Endothelial cell of umbilical vein (primary cell): ENCODE data around the gene VARS1. TPM values are rescaled to one million over a fixed set of nuclear protein-coding genes. Genes with fewer than 3 reads are reported as not detected.

ENCODE experiments used
- BruUV-seq: library from RNA; stranded (reverse); fragments of 400-500 nt; replicated peaks from 2 replicates; lab custom pipeline; 2021; lab: Mats Ljungman, UMichigan
- CTCF ChIA-PET: fragments of 300-600, 350-600 bp; sonication (Branson Sonifier 250); formaldehyde crosslinking; loops from one replicate; lab custom pipeline; 2021; ENCODE audit warnings: antibody characterized with exemption, inconsistent platforms; lab: Charles Lee
- POLR2A ChIA-PET: fragments of 300-600, 350-600 bp; sonication (Branson Sonifier 250); formaldehyde crosslinking; loops from one replicate; lab custom pipeline; 2021; ENCODE audit warnings: antibody characterized with exemption, inconsistent platforms; lab: Charles Lee
- DNase-seq: peaks from one replicate; pipeline ENCODE4 v3.0.0-alpha.2; 2011; ENCODE audit warnings: low read depth, low spot score
- FAIRE-seq: peaks from 2 replicates; lab custom pipeline; 2011; peaks lifted over from hg19 to GRCh38; lab: Jason Lieb, UNC
- H2AFZ ChIP-seq: 2 replicates; pipeline ENCODE4 v1.6.0; 2012; ENCODE audit warnings: low read depth, low read length, control low read depth, inconsistent platforms
- H3K27ac ChIP-seq: 2 replicates; pipeline ENCODE4 v1.5.1; 2011; ENCODE audit warnings: low read depth, mild to moderate bottlenecking, control low read depth, low read length, moderate library complexity; ENCODE audit not compliant: insufficient read depth
- H3K27me3 ChIP-seq, 2 experiments: 2 replicates each; pipeline versions ENCODE4 v1.6.0 to v1.6.1; 2011; ENCODE audit warnings: low read length in 2 of 2, mixed read lengths in 1 of 2; ENCODE audit not compliant: control insufficient read depth in 2 of 2, insufficient read depth in 2 of 2
- H3K36me3 ChIP-seq, 2 experiments: 2 replicates in 1 of 2; 3 replicates in 1 of 2; pipeline ENCODE4 v1.5.1; 2011; ENCODE audit warnings: low read length in 2 of 2, mild to moderate bottlenecking in 1 of 2, moderate library complexity in 1 of 2; ENCODE audit not compliant: control insufficient read depth in 2 of 2, insufficient read depth in 2 of 2; ENCODE audit errors: extremely low read depth in 1 of 2
- H3K4me1 ChIP-seq: 3 replicates; pipeline ENCODE4 v1.5.1; 2011; ENCODE audit warnings: mild to moderate bottlenecking, low read length; ENCODE audit not compliant: control insufficient read depth, insufficient read depth; ENCODE audit errors: extremely low read depth
- H3K4me2 ChIP-seq: 2 replicates; pipeline ENCODE4 v1.6.1; 2011; ENCODE audit warnings: low read length, control low read depth, mixed read lengths; ENCODE audit not compliant: insufficient read depth
- H3K4me3 ChIP-seq, 3 experiments: fragments of 200-600 bp in 1 of 3; sonication (generic), shearing (Covaris generic) in 1 of 3; replicated peaks in 1 of 3; 2 replicates each; pipeline ENCODE4 v1.5.1; 2011 to 2016; ENCODE audit warnings: control low read depth in 3 of 3, low read length in 3 of 3, mild to moderate bottlenecking in 2 of 3, inconsistent platforms in 1 of 3, low read depth in 1 of 3, moderate library complexity in 1 of 3; ENCODE audit not compliant: insufficient read depth in 1 of 3
- H3K79me2 ChIP-seq: 2 replicates; pipeline ENCODE4 v1.6.0; 2012; ENCODE audit warnings: low read length, inconsistent platforms; ENCODE audit not compliant: control insufficient read depth, insufficient read depth
- H3K9ac ChIP-seq: replicated peaks from 2 replicates; pipeline ENCODE3; 2011; ENCODE audit warnings: low read length, control low read depth; ENCODE audit not compliant: insufficient read depth; ENCODE audit errors: extremely low read depth
- H3K9me1 ChIP-seq: replicated peaks from 3 replicates; pipeline ENCODE4 v1.6.0; 2011; ENCODE audit warnings: mild to moderate bottlenecking, low read length; ENCODE audit not compliant: control insufficient read depth, insufficient read depth; ENCODE audit errors: extremely low read depth
- H3K9me3 ChIP-seq: replicated peaks from 2 replicates; pipeline ENCODE4 v1.5.1; 2012; ENCODE audit warnings: low read length, inconsistent platforms; ENCODE audit not compliant: control insufficient read depth, insufficient read depth
- H4K20me1 ChIP-seq: replicated peaks from 2 replicates; pipeline ENCODE3; 2011; ENCODE audit warnings: mild to moderate bottlenecking, low read length; ENCODE audit not compliant: control insufficient read depth, insufficient read depth; ENCODE audit errors: extremely low read depth
- EZH2 ChIP-seq: IDR thresholded peaks from 2 replicates; pipeline ENCODE4 v1.6.1; 2012; ENCODE audit warnings: borderline replicate concordance, low read depth, mild to moderate bottlenecking, moderate library complexity, low read length, inconsistent platforms; ENCODE audit not compliant: severe bottlenecking
- FOS ChIP-seq: IDR thresholded peaks from 2 replicates; pipeline ENCODE4 v1.6.1; 2011; ENCODE audit warnings: mild to moderate bottlenecking, low read length, moderate library complexity, borderline replicate concordance; ENCODE audit not compliant: insufficient read depth
- GATA2 ChIP-seq: IDR thresholded peaks from 2 replicates; pipeline ENCODE4 v1.7.0; 2011; ENCODE audit warnings: low read depth, mild to moderate bottlenecking, moderate library complexity, mixed read lengths, low read length; ENCODE audit not compliant: insufficient read length, insufficient read depth
- JUN ChIP-seq: IDR thresholded peaks from 2 replicates; pipeline ENCODE4 v1.6.1; 2011; ENCODE audit warnings: borderline replicate concordance, low read depth; ENCODE audit not compliant: insufficient read length, insufficient read depth
- MYC ChIP-seq: IDR thresholded peaks from one replicate; pipeline ENCODE4 v1.6.1; 2011; ENCODE audit warnings: mild to moderate bottlenecking, low read depth, low read length
- POLR2A ChIP-seq: IDR thresholded peaks from 2 replicates; pipeline ENCODE4 v1.6.1; 2012; ENCODE audit warnings: low read depth, mild to moderate bottlenecking, control low read depth, low read length
- POLR2AphosphoS5 ChIP-seq: IDR thresholded peaks from 2 replicates; pipeline ENCODE4 v1.6.1; 2012; ENCODE audit warnings: low read depth, mild to moderate bottlenecking, control low read depth, low read length, moderate library complexity; ENCODE audit not compliant: insufficient read depth
- dilution Hi-C: fragments of 300-500 bp; cut with MboI; formaldehyde crosslinking; loops from one replicate; pipeline ENCODE4 v1.15.0; 2019; ENCODE audit warnings: low sequenced_read_pairs; ENCODE audit not compliant: extremely low pct_ligation_motif_present
- intact Hi-C: fragments of 100-400 bp; cut with micrococcal nuclease; formaldehyde crosslinking; loops from one replicate; pipeline ENCODE4 v1.10.0; 2022
- polyA plus RNA-seq, 4 experiments: library from polyadenylated mRNA; depleted of rRNA in 3 of 4; stranded (reverse) in 3 of 4; unstranded in 1 of 4; fragments of >200 nt; gene quantifications; 2 replicates each; pipeline versions ENCODE4 v1.2.1 to v1.2.3, GENCODE V29; 2011 to 2012; ENCODE audit warnings: missing spikeins in 1 of 4
- total RNA-seq: library from RNA; stranded (reverse); gene quantifications from 2 replicates; pipeline ENCODE4 v1.2.3, GENCODE V29; 2021
- TF ChIP-seq, protein P1 (sequence below), 2 donors: IDR thresholded peaks; 1 replicate in 1 of 2; 2 replicates in 1 of 2; pipeline ENCODE4 v1.5.1; 2011; ENCODE audit warnings: low read length in 2 of 2, mild to moderate bottlenecking in 2 of 2, moderate library complexity in 2 of 2, control low read depth in 1 of 2, inconsistent platforms in 1 of 2, low read depth in 1 of 2; ENCODE audit not compliant: insufficient read depth in 1 of 2; ENCODE audit errors: extremely low read depth in 1 of 2
- TF ChIP-seq, protein P2 (sequence below): IDR thresholded peaks from 2 replicates; pipeline ENCODE4 v1.6.1; 2011; ENCODE audit not compliant: insufficient read depth, insufficient read length

VARS1 gene
- total and polyA plus RNA-seq, 2 donors (not counting 3 experiments of a cell fraction or from before 2014, with no cell fraction given): 37.4 to 121 TPM

DNA sequence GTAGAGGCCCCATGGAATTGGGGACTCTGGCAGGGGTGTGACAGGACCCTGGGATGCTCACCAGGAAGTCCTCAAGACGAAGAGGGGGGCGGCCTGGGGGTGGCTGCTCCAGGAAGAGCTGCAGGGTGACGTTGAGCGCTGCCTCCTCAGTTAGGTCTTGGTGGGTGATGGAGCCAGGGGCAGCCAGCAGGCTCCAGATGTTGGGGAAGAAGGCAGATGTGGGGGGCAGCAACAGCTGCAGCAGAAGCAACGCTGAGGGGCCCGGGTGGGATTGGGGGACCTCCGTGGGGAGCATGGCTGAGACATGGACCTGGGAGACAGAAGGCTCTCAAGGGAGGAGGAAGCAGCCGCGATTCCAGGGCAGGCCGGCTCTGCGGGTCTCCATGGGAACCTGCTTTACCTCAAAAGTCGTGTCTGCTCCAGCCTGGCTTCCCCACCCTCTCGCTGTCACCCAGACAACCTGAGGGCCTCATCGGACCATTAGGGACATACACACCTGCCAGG is 19.0 kb downstream of the VARS1 start:
- no peaks in the 10 kb centered on the region for H3K9me1 ChIP-seq
- no peaks in the 10 kb centered on the region for H4K20me1 ChIP-seq
- POLR2A ChIA-PET: no interaction called here
- H3K36me3 ChIP-seq: peaks cover 0 to 22% of the 10 kb centered on the region in 2 experiments
- H3K79me2 ChIP-seq: no peaks in the 10 kb centered on the region
- no peak for DNase-seq
- no peak overlapping the region for H3K9ac ChIP-seq
- peaks cover 4% of the 10 kb centered on the region for H3K4me1 ChIP-seq
- TF ChIP-seq JUN (no peak), POLR2AphosphoS5 (no peak), FOS (no peak), POLR2A (no peak), GATA2 (no peak), EZH2 (no peak), MYC (no peak)
- TF ChIP-seq, protein P1, sequence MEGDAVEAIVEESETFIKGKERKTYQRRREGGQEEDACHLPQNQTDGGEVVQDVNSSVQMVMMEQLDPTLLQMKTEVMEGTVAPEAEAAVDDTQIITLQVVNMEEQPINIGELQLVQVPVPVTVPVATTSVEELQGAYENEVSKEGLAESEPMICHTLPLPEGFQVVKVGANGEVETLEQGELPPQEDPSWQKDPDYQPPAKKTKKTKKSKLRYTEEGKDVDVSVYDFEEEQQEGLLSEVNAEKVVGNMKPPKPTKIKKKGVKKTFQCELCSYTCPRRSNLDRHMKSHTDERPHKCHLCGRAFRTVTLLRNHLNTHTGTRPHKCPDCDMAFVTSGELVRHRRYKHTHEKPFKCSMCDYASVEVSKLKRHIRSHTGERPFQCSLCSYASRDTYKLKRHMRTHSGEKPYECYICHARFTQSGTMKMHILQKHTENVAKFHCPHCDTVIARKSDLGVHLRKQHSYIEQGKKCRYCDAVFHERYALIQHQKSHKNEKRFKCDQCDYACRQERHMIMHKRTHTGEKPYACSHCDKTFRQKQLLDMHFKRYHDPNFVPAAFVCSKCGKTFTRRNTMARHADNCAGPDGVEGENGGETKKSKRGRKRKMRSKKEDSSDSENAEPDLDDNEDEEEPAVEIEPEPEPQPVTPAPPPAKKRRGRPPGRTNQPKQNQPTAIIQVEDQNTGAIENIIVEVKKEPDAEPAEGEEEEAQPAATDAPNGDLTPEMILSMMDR (IDR thresholded peaks at IDR 0.05; ENCODE audit: extremely low read depth in 1 of 2, insufficient read depth in 1 of 2, low read depth in 1 of 2, low read length in 2 of 2): no peak
- TF ChIP-seq, protein P2, sequence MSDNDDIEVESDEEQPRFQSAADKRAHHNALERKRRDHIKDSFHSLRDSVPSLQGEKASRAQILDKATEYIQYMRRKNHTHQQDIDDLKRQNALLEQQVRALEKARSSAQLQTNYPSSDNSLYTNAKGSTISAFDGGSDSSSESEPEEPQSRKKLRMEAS: no peak
- dilution Hi-C loops (no loop called here), intact Hi-C loops (no loop called here)
- no peak overlapping the region for H3K4me2 ChIP-seq
- BruUV-seq: no TSS peak
- CTCF ChIA-PET: interaction anchor here (1.4 to 2.0 kb wide), 3 partner anchors 15 to 29 kb away, joined by 3 to 10 read pairs (median 4); no protein-coding TSS in a partner anchor
- H3K27ac ChIP-seq: no peak overlapping the region
- H3K9me3 ChIP-seq: no peaks in the 10 kb centered on the region
- no peak for FAIRE-seq
- H3K27me3 ChIP-seq: no peaks in the 10 kb centered on the region
- H2AFZ ChIP-seq: no peak overlapping the region
- no peak overlapping the region for H3K4me3 ChIP-seq
